ENCODE results near the gene ZC3H6.

- peak; percentile 29 for TF ChIP-seq CTCF (conservative IDR thresholded peaks at IDR 0.05)
- TF ChIP-seq ZFX (IDR thresholded peaks at IDR 0.05) = no peak
These were observed 69.9 kb downstream of the ZC3H6 start for GRCh38 chr2:112345030-112346027.

All from C4-2B (cell line).